ENCODE measurements around the gene AGAP1.

DNA sequence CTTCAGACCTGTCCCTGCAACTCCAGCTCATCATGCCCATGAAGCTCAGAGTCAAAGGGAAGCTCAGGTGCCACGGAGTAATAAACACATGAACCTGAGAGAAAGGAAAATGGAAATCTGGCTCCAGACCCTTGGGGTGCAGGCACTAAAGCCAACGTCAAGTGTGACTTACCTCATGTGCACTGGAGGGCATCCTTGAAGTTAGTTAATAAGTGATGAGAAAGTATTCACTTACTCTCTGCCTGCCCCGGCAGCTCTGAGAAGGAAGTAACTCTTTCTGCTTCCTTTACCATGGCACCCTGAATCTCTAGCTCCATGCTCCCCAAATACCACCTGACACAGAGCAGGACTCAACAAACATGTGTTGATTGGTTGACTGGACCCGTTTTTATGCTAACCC, 21.4 kb upstream of the AGAP1 start:
- TF ChIP-seq, protein P1, sequence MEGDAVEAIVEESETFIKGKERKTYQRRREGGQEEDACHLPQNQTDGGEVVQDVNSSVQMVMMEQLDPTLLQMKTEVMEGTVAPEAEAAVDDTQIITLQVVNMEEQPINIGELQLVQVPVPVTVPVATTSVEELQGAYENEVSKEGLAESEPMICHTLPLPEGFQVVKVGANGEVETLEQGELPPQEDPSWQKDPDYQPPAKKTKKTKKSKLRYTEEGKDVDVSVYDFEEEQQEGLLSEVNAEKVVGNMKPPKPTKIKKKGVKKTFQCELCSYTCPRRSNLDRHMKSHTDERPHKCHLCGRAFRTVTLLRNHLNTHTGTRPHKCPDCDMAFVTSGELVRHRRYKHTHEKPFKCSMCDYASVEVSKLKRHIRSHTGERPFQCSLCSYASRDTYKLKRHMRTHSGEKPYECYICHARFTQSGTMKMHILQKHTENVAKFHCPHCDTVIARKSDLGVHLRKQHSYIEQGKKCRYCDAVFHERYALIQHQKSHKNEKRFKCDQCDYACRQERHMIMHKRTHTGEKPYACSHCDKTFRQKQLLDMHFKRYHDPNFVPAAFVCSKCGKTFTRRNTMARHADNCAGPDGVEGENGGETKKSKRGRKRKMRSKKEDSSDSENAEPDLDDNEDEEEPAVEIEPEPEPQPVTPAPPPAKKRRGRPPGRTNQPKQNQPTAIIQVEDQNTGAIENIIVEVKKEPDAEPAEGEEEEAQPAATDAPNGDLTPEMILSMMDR (IDR thresholded peaks at IDR 0.05 in 8 of 11, conservative IDR thresholded peaks at IDR 0.05 in 3 of 11), result no peak
- TF ChIP-seq POLR2A (IDR thresholded peaks at IDR 0.05), result no peak

All from spleen (tissue), 7 donors.